ENCODE data around the gene RAB11FIP3. TPM values are rescaled to one million over a fixed set of nuclear protein-coding genes. Genes with fewer than 3 reads are reported as not detected.

The RAB11FIP3 gene
- total and polyA plus RNA-seq, 2 experiments from 2014 or later, result 1.2 to 27.8 TPM

GRCh38 chr16:391885-392335 is 33.5 kb upstream of the RAB11FIP3 start:
- H2AFZ ChIP-seq, result no peak overlapping the region
- no peaks in the 10 kb centered on the region for H4K20me1 ChIP-seq (ENCODE audit: insufficient read depth)
- H3K27me3 ChIP-seq (replicated peaks; ENCODE audit: insufficient read depth), result no peaks in the 10 kb centered on the region
- 56 to 59% methylated on average over 7 of the region's 7 CpGs for WGBS, 2 experiments (ENCODE audit: low coverage in 1 of 2, low lambda C conversion rate in 2 of 2, missing lambda C conversion rate in 2 of 2)
- DNase-seq, result peak; percentile 70
- in situ Hi-C loops (cut with MboI), result no loop called here
- no peaks in the 10 kb centered on the region for H3K9me3 ChIP-seq (ENCODE audit: low read depth)
- H3K36me3 ChIP-seq (ENCODE audit: low read depth), result no peaks in the 10 kb centered on the region
- no peak overlapping the region for H3K27ac ChIP-seq
- H3K9me2 ChIP-seq (ENCODE audit: insufficient read depth), result no peaks in the 10 kb centered on the region
- H3K4me1 ChIP-seq (ENCODE audit: insufficient read depth), result peaks cover 5% of the 10 kb centered on the region; the same call in 1 of the 2 replicates
- no peak overlapping the region for H3K9ac ChIP-seq
- peaks cover 10% of the 10 kb centered on the region for H3F3A ChIP-seq (ENCODE audit: insufficient read depth)
- TF ChIP-seq EZH2phosphoT487 (IDR thresholded peaks at IDR 0.05; ENCODE audit: insufficient read depth, low read depth) (no peak), EZH2 (IDR thresholded peaks at IDR 0.05; ENCODE audit: insufficient read depth, poor library complexity, severe bottlenecking) (no peak)
- no peak overlapping the region for H3K4me3 ChIP-seq
- H3K4me2 ChIP-seq (ENCODE audit: unreplicated experiment), result no peak overlapping the region
- H3K79me2 ChIP-seq (ENCODE audit: insufficient read depth), result no peaks in the 10 kb centered on the region

- Histone ChIP-seq H3K9ac (no peak overlapping the region), H3K9me2 (ENCODE audit: insufficient read depth) (no peaks in the 10 kb centered on the region), H3K27ac (no peak overlapping the region), H2AFZ (no peak overlapping the region), H3K27me3 (replicated peaks; ENCODE audit: insufficient read depth) (no peaks in the 10 kb centered on the region), H3K36me3 (ENCODE audit: low read depth) (no peaks in the 10 kb centered on the region), H3K9me3 (ENCODE audit: low read depth) (no peaks in the 10 kb centered on the region), H4K20me1 (ENCODE audit: insufficient read depth) (no peaks in the 10 kb centered on the region), H3K4me1 (ENCODE audit: insufficient read depth) (peaks cover 5% of the 10 kb centered on the region; the same call in 1 of the 2 replicates), H3K79me2 (ENCODE audit: insufficient read depth) (no peaks in the 10 kb centered on the region), H3K4me2 (ENCODE audit: unreplicated experiment) (no peak overlapping the region), H3F3A (ENCODE audit: insufficient read depth) (peaks cover 10% of the 10 kb centered on the region), H3K4me3 (no peak overlapping the region)
- TF ChIP-seq EZH2 (IDR thresholded peaks at IDR 0.05; ENCODE audit: insufficient read depth, poor library complexity, severe bottlenecking) (no peak), EZH2phosphoT487 (IDR thresholded peaks at IDR 0.05; ENCODE audit: insufficient read depth, low read depth) (no peak)
- DNase-seq, result no peak
- in situ Hi-C loops (cut with MboI), result no loop called here
- WGBS, 2 experiments (ENCODE audit: low coverage in 1 of 2, low lambda C conversion rate in 2 of 2, missing lambda C conversion rate in 2 of 2), result 87 to 88% methylated on average over 6 to 7 of the region's 7 CpGs
Measured at GRCh38 chr16:392450-393030, 32.9 kb upstream of the RAB11FIP3 start.

- no peaks in the 10 kb centered on the region for H3K27me3 ChIP-seq (replicated peaks; ENCODE audit: insufficient read depth)
- peak overlapping the region; percentile 83 for H3K27ac ChIP-seq
- H3K9me3 ChIP-seq (ENCODE audit: low read depth), result no peaks in the 10 kb centered on the region
- H3K4me1 ChIP-seq (ENCODE audit: insufficient read depth), result peaks cover 9% of the 10 kb centered on the region; the same call in 1 of the 2 replicates
- peak overlapping the region; percentile 89 for H2AFZ ChIP-seq
- in situ Hi-C loops (cut with MboI), result no loop called here
- TF ChIP-seq EZH2 (IDR thresholded peaks at IDR 0.05; ENCODE audit: insufficient read depth, poor library complexity, severe bottlenecking) (no peak), EZH2phosphoT487 (IDR thresholded peaks at IDR 0.05; ENCODE audit: insufficient read depth, low read depth) (no peak)
- DNase-seq, result no peak
- no peaks in the 10 kb centered on the region for H3K9me2 ChIP-seq (ENCODE audit: insufficient read depth)
- WGBS, 2 experiments (ENCODE audit: low coverage in 1 of 2, low lambda C conversion rate in 2 of 2, missing lambda C conversion rate in 2 of 2), result 8 to 9% methylated on average over 3 of the region's 3 CpGs
- H3K4me3 ChIP-seq, result peak overlapping the region; percentile 77
- no peaks in the 10 kb centered on the region for H3K36me3 ChIP-seq (ENCODE audit: low read depth)
- peak overlapping the region; percentile 90 for H3K4me2 ChIP-seq (ENCODE audit: unreplicated experiment)
- peak overlapping the region; percentile 81 for H3K9ac ChIP-seq
- H4K20me1 ChIP-seq (ENCODE audit: insufficient read depth), result no peaks in the 10 kb centered on the region
- peaks cover 14% of the 10 kb centered on the region for H3F3A ChIP-seq (ENCODE audit: insufficient read depth)
- peaks cover 19% of the 10 kb centered on the region for H3K79me2 ChIP-seq (ENCODE audit: insufficient read depth)
Measured at GRCh38 chr16:396199-396598, 29.2 kb upstream of the RAB11FIP3 start.

GRCh38 chr16:396605-397004 is 28.8 kb upstream of the RAB11FIP3 start:
- Histone ChIP-seq H3K36me3 (ENCODE audit: low read depth) (no peaks in the 10 kb centered on the region), H3K79me2 (ENCODE audit: insufficient read depth) (peaks cover 19% of the 10 kb centered on the region), H2AFZ (peak overlapping the region; percentile 89), H4K20me1 (ENCODE audit: insufficient read depth) (no peaks in the 10 kb centered on the region), H3K4me2 (ENCODE audit: unreplicated experiment) (peak overlapping the region; percentile 90), H3K9me3 (ENCODE audit: low read depth) (no peaks in the 10 kb centered on the region), H3K27me3 (replicated peaks; ENCODE audit: insufficient read depth) (no peaks in the 10 kb centered on the region), H3K9me2 (ENCODE audit: insufficient read depth) (no peaks in the 10 kb centered on the region), H3F3A (ENCODE audit: insufficient read depth) (peaks cover 14% of the 10 kb centered on the region), H3K27ac (peak overlapping the region; percentile 83), H3K4me3 (peak overlapping the region; percentile 77), H3K9ac (peak overlapping the region; percentile 81), H3K4me1 (ENCODE audit: insufficient read depth) (peaks cover 9% of the 10 kb centered on the region; the same call in 1 of the 2 replicates)
- WGBS, 2 experiments (ENCODE audit: low coverage in 1 of 2, low lambda C conversion rate in 2 of 2, missing lambda C conversion rate in 2 of 2), result 1 to 2% methylated on average over 22 of the region's 22 CpGs
- in situ Hi-C loops (cut with MboI), result no loop called here
- peak; percentile 89 for DNase-seq
- TF ChIP-seq EZH2phosphoT487 (IDR thresholded peaks at IDR 0.05; ENCODE audit: insufficient read depth, low read depth), result no peak
- no peak for TF ChIP-seq EZH2 (IDR thresholded peaks at IDR 0.05; ENCODE audit: insufficient read depth, poor library complexity, severe bottlenecking)

Measured in GM23248 (cell line).